Neural progenitor cell (in vitro differentiated cells): ENCODE results near the gene MAPKBP1. TPM values are rescaled to one million over a fixed set of nuclear protein-coding genes. Genes with fewer than 3 reads are reported as not detected.

Source experiments
- DNase-seq: peaks from one replicate; pipeline ENCODE4 v3.0.0-alpha.2; 2016; ENCODE audit warnings: low spot score
- H2AFZ ChIP-seq: fragments of 200-600 bp; sonication (generic); replicated peaks from 2 replicates; pipeline ENCODE4 v1.6.1; 2016; ENCODE audit warnings: antibody characterized with exemption
- H3F3A ChIP-seq: fragments of 200-600 bp; sonication (generic); 2 replicates; pipeline ENCODE4 v1.6.1; 2016; ENCODE audit warnings: antibody characterized with exemption, low read depth
- H3K27ac ChIP-seq: fragments of 200-600 bp; sonication (generic); 2 replicates; pipeline ENCODE4 v1.5.1; 2016; ENCODE audit warnings: mild to moderate bottlenecking
- H3K27me3 ChIP-seq: fragments of 200-600 bp; sonication (generic); 2 replicates; pipeline ENCODE4 v1.6.1; 2016; ENCODE audit warnings: mild to moderate bottlenecking, moderate library complexity
- H3K36me3 ChIP-seq: fragments of 200-600 bp; sonication (generic); 2 replicates; pipeline ENCODE4 v1.5.1; 2016
- H3K4me1 ChIP-seq: fragments of 200-600 bp; sonication (generic); 2 replicates; pipeline ENCODE4 v1.6.1; 2016; ENCODE audit warnings: mixed run types
- H3K4me2 ChIP-seq: fragments of 200-600 bp; sonication (generic); 2 replicates; pipeline ENCODE4 v1.6.1; 2016
- H3K4me3 ChIP-seq: fragments of 200-600 bp; sonication (generic); 2 replicates; pipeline ENCODE4 v1.5.1; 2016
- H3K79me2 ChIP-seq: fragments of 200-600 bp; sonication (generic); 2 replicates; pipeline ENCODE4 v1.6.1; 2016; ENCODE audit warnings: low read depth
- H3K9ac ChIP-seq: fragments of 200-600 bp; sonication (generic); 2 replicates; pipeline ENCODE4 v1.6.1; 2016
- H3K9me3 ChIP-seq: fragments of 200-600 bp; sonication (generic); 2 replicates; pipeline ENCODE4 v1.5.1; 2016; ENCODE audit warnings: low read depth
- H4K20me1 ChIP-seq: fragments of 200-600 bp; sonication (generic); 2 replicates; pipeline ENCODE4 v1.6.1; 2016; ENCODE audit warnings: low read depth
- H3K27ac Mint-ChIP-seq: 3 replicates; pipeline ENCODE4 v1.8.0; 2021; ENCODE audit warnings: mixed read lengths
- H3K27me3 Mint-ChIP-seq: 2 replicates; pipeline ENCODE4 v1.8.0; 2022; ENCODE audit warnings: low read depth, mild to moderate bottlenecking, inconsistent platforms, moderate library complexity, mixed read lengths; ENCODE audit not compliant: insufficient read depth
- H3K36me3 Mint-ChIP-seq: 3 replicates; pipeline ENCODE4 v1.8.0; 2021; ENCODE audit warnings: mixed read lengths
- H3K4me1 Mint-ChIP-seq: 3 replicates; pipeline ENCODE4 v1.8.0; 2021; ENCODE audit warnings: mixed read lengths
- H3K4me3 Mint-ChIP-seq: 3 replicates; pipeline ENCODE4 v1.8.0; 2021; ENCODE audit warnings: mild to moderate bottlenecking, moderate library complexity, mixed read lengths
- H3K9me3 Mint-ChIP-seq: 3 replicates; pipeline ENCODE4 v1.8.0; 2020; ENCODE audit warnings: mixed read lengths
- CTCF ChIP-seq: fragments of 200-600 bp; sonication (generic); IDR thresholded peaks from 2 replicates; pipeline ENCODE4 v1.5.1; 2017; ENCODE audit warnings: antibody characterized with exemption, mild to moderate bottlenecking
- EZH2 ChIP-seq: fragments of 200-600 bp; sonication (generic); IDR thresholded peaks from 2 replicates; pipeline ENCODE4 v1.6.1; 2017; ENCODE audit warnings: antibody characterized with exemption, mild to moderate bottlenecking, moderate library complexity
- EZH2phosphoT487 ChIP-seq: fragments of 200-600 bp; sonication (generic); IDR thresholded peaks from 2 replicates; pipeline ENCODE4 v1.6.1; 2017; ENCODE audit warnings: antibody characterized with exemption
- total RNA-seq: library from RNA; depleted of rRNA; stranded (reverse); fragments of >200 nt; gene quantifications from 2 replicates; pipeline ENCODE4 v1.2.3, GENCODE V29; 2015; ENCODE audit warnings: low replicate concordance

The MAPKBP1 gene
- total RNA-seq, 1 donor from 2014 or later = 10.1 TPM

GRCh38 chr15:41848631-41849030, 74.3 kb downstream of the MAPKBP1 start:
- H3K4me1 Mint-ChIP-seq = no peaks in the 10 kb centered on the region
- H3K36me3 Mint-ChIP-seq = peaks cover 12% of the 10 kb centered on the region
- peaks cover under 1% of the 10 kb centered on the region for H3K27me3 Mint-ChIP-seq
- Histone ChIP-seq H2AFZ (no peak overlapping the region), H4K20me1 (no peaks in the 10 kb centered on the region), H3K9ac (no peak overlapping the region), H3K9me3 (no peaks in the 10 kb centered on the region), H3K4me1 (no peaks in the 10 kb centered on the region), H3K4me2 (no peak overlapping the region), H3K36me3 (no peaks in the 10 kb centered on the region), H3K27ac (no peak overlapping the region), H3K79me2 (no peaks in the 10 kb centered on the region), H3K27me3 (no peaks in the 10 kb centered on the region), H3K4me3 (no peak overlapping the region), H3F3A (no peaks in the 10 kb centered on the region)
- no peak overlapping the region for H3K4me3 Mint-ChIP-seq
- no peak overlapping the region for H3K27ac Mint-ChIP-seq
- no peak for DNase-seq
- no peaks in the 10 kb centered on the region for H3K9me3 Mint-ChIP-seq
- TF ChIP-seq EZH2 (no peak), CTCF (no peak), EZH2phosphoT487 (no peak)

- no peaks in the 10 kb centered on the region for H3K4me1 ChIP-seq
- H3K27me3 ChIP-seq = no peaks in the 10 kb centered on the region
- H2AFZ ChIP-seq = no peak overlapping the region
- no peaks in the 10 kb centered on the region for H3K4me1 Mint-ChIP-seq
- H3K36me3 ChIP-seq = no peaks in the 10 kb centered on the region
- peaks cover 12% of the 10 kb centered on the region for H3K36me3 Mint-ChIP-seq
- H3K4me2 ChIP-seq = no peak overlapping the region
- no peaks in the 10 kb centered on the region for H3K79me2 ChIP-seq
- peaks cover 4% of the 10 kb centered on the region for H3K27me3 Mint-ChIP-seq
- H3K9ac ChIP-seq = peak overlapping the region; percentile 27
- no peak for TF ChIP-seq EZH2phosphoT487
- no peak for TF ChIP-seq EZH2
- no peak for TF ChIP-seq CTCF
- no peaks in the 10 kb centered on the region for H3K9me3 Mint-ChIP-seq
- no peak overlapping the region for H3K4me3 Mint-ChIP-seq
- H3K27ac ChIP-seq = no peak overlapping the region
- no peaks in the 10 kb centered on the region for H4K20me1 ChIP-seq
- DNase-seq = no peak
- H3K4me3 ChIP-seq = no peak overlapping the region
- no peak overlapping the region for H3K27ac Mint-ChIP-seq
- no peaks in the 10 kb centered on the region for H3K9me3 ChIP-seq
- H3F3A ChIP-seq = no peaks in the 10 kb centered on the region
These were observed 74.9 kb downstream of the MAPKBP1 start for GRCh38 chr15:41849204-41849603.

- H3K4me2 ChIP-seq = no peak overlapping the region
- no peaks in the 10 kb centered on the region for H3K36me3 ChIP-seq
- peaks cover 4% of the 10 kb centered on the region for H3K27me3 Mint-ChIP-seq
- H3K9me3 ChIP-seq = no peaks in the 10 kb centered on the region
- H3K4me3 ChIP-seq = no peak overlapping the region
- DNase-seq = no peak
- no peaks in the 10 kb centered on the region for H3K79me2 ChIP-seq
- H3K9me3 Mint-ChIP-seq = no peaks in the 10 kb centered on the region
- H3K4me1 Mint-ChIP-seq = peaks cover 2% of the 10 kb centered on the region
- H3F3A ChIP-seq = no peaks in the 10 kb centered on the region
- H3K27me3 ChIP-seq = no peaks in the 10 kb centered on the region
- H3K27ac ChIP-seq = no peak overlapping the region
- H3K36me3 Mint-ChIP-seq = peaks cover 12% of the 10 kb centered on the region
- TF ChIP-seq CTCF (no peak), EZH2phosphoT487 (no peak), EZH2 (no peak)
- H2AFZ ChIP-seq = no peak overlapping the region
- no peak overlapping the region for H3K4me3 Mint-ChIP-seq
- no peaks in the 10 kb centered on the region for H3K4me1 ChIP-seq
- no peak overlapping the region for H3K27ac Mint-ChIP-seq
- H3K9ac ChIP-seq = no peak overlapping the region
- no peaks in the 10 kb centered on the region for H4K20me1 ChIP-seq
These were observed 75.6 kb downstream of the MAPKBP1 start for GRCh38 chr15:41849861-41850260.
